HepG2 (cell line): ENCODE results near the gene TXNRD1. TPM values are rescaled to one million over a fixed set of nuclear protein-coding genes. Genes with fewer than 3 reads are reported as not detected.

Experiments used
- ATAC-seq: fragments of 200-7000 bp; cut with Tn5 transposase; 3 replicates; pipeline ENCODE4 v1.9.1; 2020; ENCODE audit warnings: mild to moderate bottlenecking, moderate library complexity
- BruUV-seq: library from RNA; stranded (reverse); fragments of 400-500 nt; replicated peaks from 2 replicates; lab custom pipeline; 2021; lab: Mats Ljungman, UMichigan
- CTCF ChIA-PET: fragments of 300-600 bp; formaldehyde crosslinking; extraction: SDS; loops from one replicate; lab custom pipeline; 2021; ENCODE audit warnings: low total read pairs, inconsistent platforms, low intra/inter-chr PET ratio; lab: Yijun Ruan, JAX
- POLR2A ChIA-PET: fragments of 350-600 bp; sonication (Branson Sonifier 250); formaldehyde crosslinking; loops from one replicate; lab custom pipeline; 2020; ENCODE audit warnings: antibody characterized with exemption, inconsistent platforms; lab: Yijun Ruan, JAX
- DNase-seq: peaks from one replicate; pipeline ENCODE4 v3.0.0-alpha.2; 2015; ENCODE audit warnings: low spot score
- FAIRE-seq: peaks from 3 replicates; lab custom pipeline; 2011; peaks lifted over from hg19 to GRCh38; lab: Jason Lieb, UNC
- H2AFZ ChIP-seq: one replicate; pipeline ENCODE4 v1.6.1; 2011; ENCODE audit warnings: low read length, inconsistent platforms
- H3K27ac ChIP-seq: fragments of 300-600 bp; 3 replicates; pipeline ENCODE4 v1.8.0; 2011; ENCODE audit warnings: mixed run types, mild to moderate bottlenecking, mixed read lengths, low read length, inconsistent platforms; ENCODE audit not compliant: insufficient read depth; ENCODE audit errors: extremely low read length
- H3K27me3 ChIP-seq, 2 experiments: fragments of 200-600 bp in 1 of 2; 2 replicates in 1 of 2; 3 replicates in 1 of 2; pipeline versions ENCODE4 v1.6.0 to v1.8.0; 2011; ENCODE audit warnings: low read length in 2 of 2, mild to moderate bottlenecking in 2 of 2, moderate library complexity in 2 of 2, inconsistent platforms in 1 of 2; ENCODE audit not compliant: insufficient read depth in 2 of 2, control insufficient read depth in 1 of 2
- H3K36me3 ChIP-seq, 2 experiments: fragments of 200-600 bp in 1 of 2; replicated peaks in 1 of 2; 2 replicates in 1 of 2; 3 replicates in 1 of 2; pipeline versions ENCODE4 v1.5.1 to v1.8.0; 2011; ENCODE audit warnings: low read length in 2 of 2, inconsistent platforms in 1 of 2; ENCODE audit not compliant: insufficient read depth in 2 of 2, control insufficient read depth in 1 of 2
- H3K4me1 ChIP-seq: 2 replicates; pipeline ENCODE4 v1.5.1; 2012; ENCODE audit warnings: low read length, inconsistent platforms; ENCODE audit not compliant: insufficient read depth
- H3K4me2 ChIP-seq: 2 replicates; pipeline ENCODE4 v1.6.0; 2011; ENCODE audit warnings: low read depth, low read length, inconsistent platforms
- H3K4me3 ChIP-seq, 3 experiments: fragments of 200-600 bp in 1 of 3; sonication (generic), shearing (Covaris generic) in 1 of 3; replicated peaks in 1 of 3; 2 replicates each; pipeline ENCODE4 v1.5.1; 2011 to 2016; ENCODE audit warnings: low read length in 3 of 3, inconsistent platforms in 2 of 3, low read depth in 2 of 3, mild to moderate bottlenecking in 2 of 3, control low read depth in 1 of 3, mixed read lengths in 1 of 3; ENCODE audit not compliant: insufficient read depth in 1 of 3
- H3K79me2 ChIP-seq: one replicate; pipeline ENCODE4 v1.6.1; 2011; ENCODE audit warnings: low read length, inconsistent platforms; ENCODE audit not compliant: insufficient read depth
- H3K9ac ChIP-seq: 2 replicates; pipeline ENCODE4 v1.6.0; 2011; ENCODE audit warnings: mild to moderate bottlenecking, low read depth, low read length, inconsistent platforms; ENCODE audit not compliant: insufficient read depth
- H3K9me3 ChIP-seq: 2 replicates; pipeline ENCODE4 v1.5.1; 2012; ENCODE audit warnings: mild to moderate bottlenecking, low read length
- H4K20me1 ChIP-seq: 2 replicates; pipeline ENCODE4 v1.6.0; 2011; ENCODE audit warnings: inconsistent platforms, mild to moderate bottlenecking, low read length, moderate library complexity; ENCODE audit not compliant: insufficient read depth
- AHR ChIP-seq: IDR thresholded peaks from 2 replicates; pipeline ENCODE4 v1.6.1; 2018; ENCODE audit warnings: missing genetic modification reagents, missing compliant biosample characterization
- BORCS8-MEF2B ChIP-seq: sonication (generic); formaldehyde crosslinking; IDR thresholded peaks from 2 replicates; pipeline ENCODE4 v1.8.0; 2022; ENCODE audit warnings: mild to moderate bottlenecking, missing genetic modification reagents
- DNMT3B ChIP-seq: conservative IDR thresholded peaks from 2 replicates; pipeline ENCODE4 v1.6.1; 2016; ENCODE audit warnings: missing biosample characterization, control low read depth
- FOXM1 ChIP-seq: sonication (generic); formaldehyde crosslinking; IDR thresholded peaks from 2 replicates; pipeline ENCODE4 v1.5.0; 2020; ENCODE audit warnings: missing genetic modification reagents
- GLMP ChIP-seq: sonication (generic); formaldehyde crosslinking; IDR thresholded peaks from 2 replicates; pipeline ENCODE4 v1.9.0; 2021; ENCODE audit warnings: missing genetic modification reagents, mild to moderate bottlenecking, borderline replicate concordance
- HCFC1 ChIP-seq: fragments of 150-350 bp; IDR thresholded peaks from 2 replicates; pipeline ENCODE4 v1.6.1; 2014; ENCODE audit warnings: low read depth, low read length
- IKZF1 ChIP-seq: fragments of 450-650 bp; IDR thresholded peaks from 2 replicates; pipeline ENCODE4 v1.7.1; 2016
- IRX3 ChIP-seq: sonication (generic); formaldehyde crosslinking; IDR thresholded peaks from 2 replicates; pipeline ENCODE4 v1.8.1; 2023; ENCODE audit warnings: mild to moderate bottlenecking, low read depth, missing genetic modification reagents, borderline replicate concordance
- MAZ ChIP-seq, 2 experiments: sonication (generic) in 1 of 2; formaldehyde crosslinking in 1 of 2; IDR thresholded peaks; 2 replicates each; pipeline versions ENCODE4 v1.5.0 to v1.6.1; 2012 to 2020; ENCODE audit warnings: low read depth in 2 of 2, mild to moderate bottlenecking in 2 of 2, borderline replicate concordance in 1 of 2, improper control_type of control experiment in 1 of 2, low read length in 1 of 2, missing genetic modification reagents in 1 of 2, moderate library complexity in 1 of 2
- MLXIP ChIP-seq: sonication (generic); formaldehyde crosslinking; IDR thresholded peaks from 2 replicates; pipeline ENCODE4 v1.9.0; 2021; ENCODE audit warnings: missing genetic modification reagents, borderline replicate concordance
- MXI1 ChIP-seq: IDR thresholded peaks from 3 replicates; pipeline ENCODE4 v1.6.1; 2012; ENCODE audit warnings: low read depth, low read length, inconsistent platforms, borderline replicate concordance
- MYC ChIP-seq: sonication (generic); formaldehyde crosslinking; IDR thresholded peaks from 2 replicates; pipeline ENCODE4 v1.9.0; 2021; ENCODE audit warnings: missing genetic modification reagents, borderline replicate concordance
- NR0B2 ChIP-seq: sonication (generic); formaldehyde crosslinking; IDR thresholded peaks from 2 replicates; pipeline ENCODE4 v1.4.0; 2020; ENCODE audit warnings: mild to moderate bottlenecking, missing genetic modification reagents
- PITX1 ChIP-seq: sonication (generic); formaldehyde crosslinking; IDR thresholded peaks from 2 replicates; pipeline ENCODE4 v1.5.1; 2020; ENCODE audit warnings: mild to moderate bottlenecking, missing genetic modification reagents
- SOX6 ChIP-seq, 2 experiments: fragments of 450-650 bp in 1 of 2; sonication (generic) in 1 of 2; formaldehyde crosslinking in 1 of 2; IDR thresholded peaks; 2 replicates each; pipeline versions ENCODE4 v1.4.0 to v1.6.1; 2017 to 2020; ENCODE audit warnings: antibody characterized with exemption in 1 of 2, mild to moderate bottlenecking in 1 of 2, missing genetic modification reagents in 1 of 2
- ZFP62 ChIP-seq: sonication (generic); formaldehyde crosslinking; IDR thresholded peaks from 2 replicates; pipeline ENCODE4 v1.4.0; 2020; ENCODE audit warnings: missing genetic modification reagents
- ZKSCAN5 ChIP-seq: sonication (generic); formaldehyde crosslinking; IDR thresholded peaks from 2 replicates; pipeline ENCODE4 v1.5.1; 2020; ENCODE audit warnings: mild to moderate bottlenecking, missing genetic modification reagents
- ZNF263 ChIP-seq: sonication (generic); formaldehyde crosslinking; IDR thresholded peaks from 2 replicates; pipeline ENCODE4 v1.4.0; 2020; ENCODE audit warnings: missing genetic modification reagents
- ZNF432 ChIP-seq: sonication (generic); formaldehyde crosslinking; IDR thresholded peaks from 2 replicates; pipeline ENCODE4 v1.5.0; 2020; ENCODE audit warnings: missing genetic modification reagents, mild to moderate bottlenecking, borderline replicate concordance
- ZUFSP ChIP-seq: sonication (generic); formaldehyde crosslinking; IDR thresholded peaks from 2 replicates; pipeline ENCODE4 v1.9.0; 2021; ENCODE audit warnings: missing genetic modification reagents, mild to moderate bottlenecking, borderline replicate concordance
- WGBS: methylation state at CpG from one replicate; pipeline ENCODE4 v1.1.6; 2017; ENCODE audit warnings: low lambda C conversion rate; 5-methylcytosine and 5-hydroxymethylcytosine counted together
- in situ Hi-C: cut with HindIII; loops from 2 replicates; pipeline ENCODE4 v1.10.0; 2017; ENCODE audit warnings: low pct_unique_long_range_greater_than_20kb; ENCODE audit not compliant: extremely low pct_ligation_motif_present
- intact Hi-C: fragments of 100-400 bp; cut with micrococcal nuclease; formaldehyde crosslinking; loops from one replicate; pipeline ENCODE4 v1.10.0; 2022; ENCODE audit not compliant: unreplicated experiment
- polyA plus RNA-seq, 8 experiments: library from polyadenylated mRNA; depleted of rRNA in 3 of 8; stranded (reverse) in 7 of 8; unstranded in 1 of 8; fragments of >200 nt; fragmentation: Illumina TruSeq in 4 of 8; extraction: Trizol in 4 of 8; gene quantifications; 2 replicates each; pipeline versions ENCODE4 v1.2.1 to v1.2.3, GENCODE V29; 2011 to 2016; ENCODE audit warnings: low read depth in 4 of 8, missing spikeins in 1 of 8, mixed read lengths in 1 of 8; ENCODE audit not compliant: insufficient read depth in 1 of 8
- total RNA-seq, 5 experiments: library from RNA; depleted of rRNA; stranded (reverse); fragments of >200 nt; fragmentation: Illumina TruSeq; extraction: Trizol; gene quantifications; 2 replicates each; pipeline ENCODE4 v1.2.3, GENCODE V29; 2016; ENCODE audit warnings: low read depth in 1 of 5

The TXNRD1 gene
- total and polyA plus RNA-seq, 2 of the 13 experiments (the other 11 are each of a cell fraction or from before 2014, with no cell fraction given) = 54.0 to 190 TPM

- H2AFZ ChIP-seq = no peak overlapping the region
- in situ Hi-C loops (no loop called here), intact Hi-C loops (no loop called here)
- ChIA-PET POLR2A (no interaction called here), CTCF (no interaction called here)
- no peaks in the 10 kb centered on the region for H3K79me2 ChIP-seq
- H3K4me2 ChIP-seq = no peak overlapping the region
- no TSS peak for BruUV-seq
- 35% methylated on average over 2 of the region's 2 CpGs for WGBS
- no peaks in the 10 kb centered on the region for H3K36me3 ChIP-seq
- no peak for FAIRE-seq
- H3K4me1 ChIP-seq = peaks cover 19% of the 10 kb centered on the region
- no peaks in the 10 kb centered on the region for H3K9me3 ChIP-seq
- peaks cover 0 to 10% of the 10 kb centered on the region in 2 experiments; a peak in 2 of 5 replicates for H3K27me3 ChIP-seq
- H3K27ac ChIP-seq = no peak overlapping the region
- H3K4me3 ChIP-seq = no peak overlapping the region
- TF ChIP-seq IRX3 (CRISPR knock-in tag) = no peak
- no peak for TF ChIP-seq ZUFSP (CRISPR knock-in tag)
- TF ChIP-seq ZKSCAN5 = no peak
- no peak for TF ChIP-seq AHR (CRISPR knock-in tag)
- TF ChIP-seq ZNF432 = no peak
- TF ChIP-seq MYC (CRISPR knock-in tag) = no peak
- no peak for TF ChIP-seq ZNF263
- TF ChIP-seq PITX1 (CRISPR knock-in tag) = no peak
- no peak for TF ChIP-seq BORCS8-MEF2B (CRISPR knock-in tag)
- no peak for TF ChIP-seq IKZF1
- TF ChIP-seq ZFP62 (CRISPR knock-in tag) = no peak
- no peak for TF ChIP-seq MLXIP
- no peak for TF ChIP-seq GLMP (CRISPR knock-in tag)
- no peak for TF ChIP-seq DNMT3B (CRISPR knock-in tag)
- no peak for TF ChIP-seq FOXM1 (CRISPR knock-in tag)
- TF ChIP-seq NR0B2 (CRISPR knock-in tag) = no peak
- TF ChIP-seq HCFC1 = no peak
- TF ChIP-seq MAZ (IDR thresholded peaks at IDR 0.05; ENCODE audit: borderline replicate concordance, low read depth, low read length) = no peak
- TF ChIP-seq MAZ (CRISPR knock-in tag; IDR thresholded peaks at IDR 0.05; ENCODE audit: low read depth) = no peak
- no peak for TF ChIP-seq MXI1
- TF ChIP-seq SOX6 (IDR thresholded peaks at IDR 0.05) = no peak
- TF ChIP-seq SOX6 (CRISPR knock-in tag; IDR thresholded peaks at IDR 0.05) = no peak
- TF ChIP-seq, all 625 proteins: peak for 0
- no peak for ATAC-seq
- DNase-seq = no peak
- no peaks in the 10 kb centered on the region for H4K20me1 ChIP-seq
- H3K9ac ChIP-seq = no peak overlapping the region
Measured at GRCh38 chr12:104223712-104224111, 8.1 kb downstream of the TXNRD1 start.
